HepG2 (cell line): ENCODE data around the gene THUMPD2. TPM values are rescaled to one million over a fixed set of nuclear protein-coding genes. Genes with fewer than 3 reads are reported as not detected.
A peak's percentile ranks its signal among the peaks of the same experiment; 100 is the strongest.

ENCODE experiments used
- GFI1 ChIP-seq: sonication (generic); formaldehyde crosslinking; IDR thresholded peaks from 2 replicates; pipeline ENCODE4 v1.5.0; 2020; ENCODE audit warnings: missing genetic modification reagents, mild to moderate bottlenecking, borderline replicate concordance
- GTF3A ChIP-seq: sonication (generic); formaldehyde crosslinking; conservative IDR thresholded peaks from 2 replicates; pipeline ENCODE4 v1.4.0; 2020; ENCODE audit warnings: mild to moderate bottlenecking, missing genetic modification reagents
- HNRNPK ChIP-seq: fragments of 200-400 bp; formaldehyde crosslinking; IDR thresholded peaks from 2 replicates; pipeline ENCODE4 v1.6.1; 2018; ENCODE audit warnings: low read length, low read depth, moderate library complexity, mild to moderate bottlenecking; ENCODE audit not compliant: poor library complexity, severe bottlenecking
- MTA3 ChIP-seq: sonication (generic); formaldehyde crosslinking; IDR thresholded peaks from 2 replicates; pipeline ENCODE4 v1.4.0; 2020; ENCODE audit warnings: missing genetic modification reagents
- PCBP2 ChIP-seq: fragments of 200-400 bp; formaldehyde crosslinking; optimal IDR thresholded peaks from 2 replicates; pipeline ENCODE3; 2018; ENCODE audit warnings: low read length, low read depth; ENCODE audit not compliant: poor library complexity, severe bottlenecking
- PPARG ChIP-seq: conservative IDR thresholded peaks from 2 replicates; pipeline ENCODE4 v1.6.1; 2016; ENCODE audit warnings: missing biosample characterization, missing genetic modification reagents
- RFX3 ChIP-seq: IDR thresholded peaks from 2 replicates; pipeline ENCODE4 v1.6.1; 2016; ENCODE audit warnings: missing biosample characterization, missing genetic modification reagents
- RORA ChIP-seq: sonication (generic); formaldehyde crosslinking; IDR thresholded peaks from 2 replicates; pipeline ENCODE4 v1.5.0; 2020; ENCODE audit warnings: mild to moderate bottlenecking, missing genetic modification reagents, moderate library complexity
- THAP11 ChIP-seq: IDR thresholded peaks from 2 replicates; pipeline ENCODE4 v1.6.1; 2016; ENCODE audit warnings: missing biosample characterization, missing genetic modification reagents
- ZFY ChIP-seq: sonication (generic); formaldehyde crosslinking; IDR thresholded peaks from 2 replicates; pipeline ENCODE4 v1.4.0; 2020; ENCODE audit warnings: missing genetic modification reagents
- ZMYM3 ChIP-seq: sonication (generic); formaldehyde crosslinking; IDR thresholded peaks from 2 replicates; pipeline ENCODE4 v1.5.1; 2020; ENCODE audit warnings: mild to moderate bottlenecking, missing genetic modification reagents
- ZNF614 ChIP-seq: IDR thresholded peaks from 2 replicates; pipeline ENCODE4 v1.6.1; 2018; ENCODE audit warnings: missing biosample characterization, missing genetic modification reagents, inconsistent platforms, borderline replicate concordance
- ZNF883 ChIP-seq: sonication (generic); formaldehyde crosslinking; IDR thresholded peaks from 2 replicates; pipeline ENCODE4 v1.5.1; 2020; ENCODE audit warnings: mild to moderate bottlenecking, missing genetic modification reagents; ENCODE audit errors: not compliant biosample characterization
- polyA plus RNA-seq, 8 experiments: library from polyadenylated mRNA; depleted of rRNA in 3 of 8; stranded (reverse) in 7 of 8; unstranded in 1 of 8; fragments of >200 nt; fragmentation: Illumina TruSeq in 4 of 8; extraction: Trizol in 4 of 8; gene quantifications; 2 replicates each; pipeline versions ENCODE4 v1.2.1 to v1.2.3, GENCODE V29; 2011 to 2016; ENCODE audit warnings: low read depth in 4 of 8, missing spikeins in 1 of 8, mixed read lengths in 1 of 8; ENCODE audit not compliant: insufficient read depth in 1 of 8
- total RNA-seq, 5 experiments: library from RNA; depleted of rRNA; stranded (reverse); fragments of >200 nt; fragmentation: Illumina TruSeq; extraction: Trizol; gene quantifications; 2 replicates each; pipeline ENCODE4 v1.2.3, GENCODE V29; 2016; ENCODE audit warnings: low read depth in 1 of 5
- TF ChIP-seq, protein P1 (sequence below): IDR thresholded peaks from 2 replicates; pipeline ENCODE4 v1.6.1; 2016; ENCODE audit warnings: control low read depth
- TF ChIP-seq, protein P2 (sequence below): sonication (generic); formaldehyde crosslinking; IDR thresholded peaks from 2 replicates; pipeline ENCODE4 v1.9.0; 2022; ENCODE audit warnings: missing genetic modification reagents, mild to moderate bottlenecking, borderline replicate concordance
- TF ChIP-seq, protein P3 (sequence below): sonication (generic); formaldehyde crosslinking; IDR thresholded peaks from 2 replicates; pipeline ENCODE4 v1.4.0; 2020; ENCODE audit warnings: missing genetic modification reagents; ENCODE audit errors: not compliant biosample characterization
- TF ChIP-seq, protein P4 (sequence below): sonication (generic); formaldehyde crosslinking; IDR thresholded peaks from 2 replicates; pipeline ENCODE4 v1.8.1; 2022; ENCODE audit warnings: low read depth, mild to moderate bottlenecking, missing genetic modification reagents
- TF ChIP-seq, protein P5 (sequence below): sonication (generic); formaldehyde crosslinking; IDR thresholded peaks from 2 replicates; pipeline ENCODE4 v1.4.0; 2020; ENCODE audit warnings: mild to moderate bottlenecking, missing genetic modification reagents
- TF ChIP-seq, protein P6 (sequence below): sonication (generic); formaldehyde crosslinking; IDR thresholded peaks from 2 replicates; pipeline ENCODE4 v1.4.0; 2020; ENCODE audit warnings: missing genetic modification reagents
- TF ChIP-seq, protein P7 (sequence below): sonication (generic); formaldehyde crosslinking; IDR thresholded peaks from 2 replicates; pipeline ENCODE4 v1.5.0; 2020; ENCODE audit warnings: mild to moderate bottlenecking, missing genetic modification reagents

The THUMPD2 gene
- total and polyA plus RNA-seq, 2 of the 13 experiments (the other 11 are each of a cell fraction or from before 2014, with no cell fraction given) = 11.8 to 15.6 TPM

DNA sequence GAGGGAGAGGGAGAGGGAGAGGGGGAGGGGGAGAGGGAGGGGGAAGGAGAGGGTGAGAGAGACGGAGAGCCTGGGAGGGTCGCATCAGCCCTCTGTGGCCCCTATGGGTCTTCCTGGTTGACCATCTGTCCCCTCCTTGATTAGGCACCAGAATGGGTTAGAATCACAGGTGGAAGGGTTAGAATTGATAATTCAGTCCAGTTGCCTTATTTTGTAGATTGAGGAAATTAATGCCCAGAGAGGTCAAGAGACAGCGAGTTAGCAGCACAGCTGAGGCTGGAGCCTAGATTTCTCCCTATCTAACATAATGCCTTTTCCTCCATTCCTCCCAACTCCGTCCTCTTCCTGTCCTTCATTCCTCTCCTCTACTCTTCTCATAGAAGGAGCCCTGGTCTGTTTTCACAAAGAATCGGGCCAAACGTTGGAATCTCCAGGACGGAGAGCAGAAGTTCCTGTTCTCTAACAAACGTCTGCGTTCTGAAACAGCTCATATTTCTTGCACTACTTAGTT lies 338 bp upstream of the THUMPD2 start (continued):
- TF ChIP-seq, protein P1, sequence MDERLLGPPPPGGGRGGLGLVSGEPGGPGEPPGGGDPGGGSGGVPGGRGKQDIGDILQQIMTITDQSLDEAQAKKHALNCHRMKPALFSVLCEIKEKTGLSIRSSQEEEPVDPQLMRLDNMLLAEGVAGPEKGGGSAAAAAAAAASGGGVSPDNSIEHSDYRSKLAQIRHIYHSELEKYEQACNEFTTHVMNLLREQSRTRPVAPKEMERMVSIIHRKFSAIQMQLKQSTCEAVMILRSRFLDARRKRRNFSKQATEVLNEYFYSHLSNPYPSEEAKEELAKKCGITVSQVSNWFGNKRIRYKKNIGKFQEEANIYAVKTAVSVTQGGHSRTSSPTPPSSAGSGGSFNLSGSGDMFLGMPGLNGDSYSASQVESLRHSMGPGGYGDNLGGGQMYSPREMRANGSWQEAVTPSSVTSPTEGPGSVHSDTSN = no peak
- TF ChIP-seq GTF3A (CRISPR knock-in tag) (no peak), PCBP2 (peak; percentile 98), ZNF883 (CRISPR knock-in tag) (no peak), THAP11 (CRISPR knock-in tag) (no peak), GFI1 (CRISPR knock-in tag) (no peak), ZMYM3 (CRISPR knock-in tag) (peak; percentile 98), MTA3 (CRISPR knock-in tag) (no peak), PPARG (CRISPR knock-in tag) (no peak), HNRNPK (peak; percentile 100), RORA (CRISPR knock-in tag) (no peak), ZNF614 (CRISPR knock-in tag) (no peak), RFX3 (CRISPR knock-in tag) (no peak), ZFY (CRISPR knock-in tag) (no peak)
- TF ChIP-seq, protein P2, sequence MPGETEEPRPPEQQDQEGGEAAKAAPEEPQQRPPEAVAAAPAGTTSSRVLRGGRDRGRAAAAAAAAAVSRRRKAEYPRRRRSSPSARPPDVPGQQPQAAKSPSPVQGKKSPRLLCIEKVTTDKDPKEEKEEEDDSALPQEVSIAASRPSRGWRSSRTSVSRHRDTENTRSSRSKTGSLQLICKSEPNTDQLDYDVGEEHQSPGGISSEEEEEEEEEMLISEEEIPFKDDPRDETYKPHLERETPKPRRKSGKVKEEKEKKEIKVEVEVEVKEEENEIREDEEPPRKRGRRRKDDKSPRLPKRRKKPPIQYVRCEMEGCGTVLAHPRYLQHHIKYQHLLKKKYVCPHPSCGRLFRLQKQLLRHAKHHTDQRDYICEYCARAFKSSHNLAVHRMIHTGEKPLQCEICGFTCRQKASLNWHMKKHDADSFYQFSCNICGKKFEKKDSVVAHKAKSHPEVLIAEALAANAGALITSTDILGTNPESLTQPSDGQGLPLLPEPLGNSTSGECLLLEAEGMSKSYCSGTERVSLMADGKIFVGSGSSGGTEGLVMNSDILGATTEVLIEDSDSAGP = no peak
- TF ChIP-seq, protein P3, sequence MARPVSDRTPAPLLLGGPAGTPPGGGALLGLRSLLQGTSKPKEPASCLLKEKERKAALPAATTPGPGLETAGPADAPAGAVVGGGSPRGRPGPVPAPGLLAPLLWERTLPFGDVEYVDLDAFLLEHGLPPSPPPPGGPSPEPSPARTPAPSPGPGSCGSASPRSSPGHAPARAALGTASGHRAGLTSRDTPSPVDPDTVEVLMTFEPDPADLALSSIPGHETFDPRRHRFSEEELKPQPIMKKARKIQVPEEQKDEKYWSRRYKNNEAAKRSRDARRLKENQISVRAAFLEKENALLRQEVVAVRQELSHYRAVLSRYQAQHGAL = no peak
- TF ChIP-seq, protein P4, sequence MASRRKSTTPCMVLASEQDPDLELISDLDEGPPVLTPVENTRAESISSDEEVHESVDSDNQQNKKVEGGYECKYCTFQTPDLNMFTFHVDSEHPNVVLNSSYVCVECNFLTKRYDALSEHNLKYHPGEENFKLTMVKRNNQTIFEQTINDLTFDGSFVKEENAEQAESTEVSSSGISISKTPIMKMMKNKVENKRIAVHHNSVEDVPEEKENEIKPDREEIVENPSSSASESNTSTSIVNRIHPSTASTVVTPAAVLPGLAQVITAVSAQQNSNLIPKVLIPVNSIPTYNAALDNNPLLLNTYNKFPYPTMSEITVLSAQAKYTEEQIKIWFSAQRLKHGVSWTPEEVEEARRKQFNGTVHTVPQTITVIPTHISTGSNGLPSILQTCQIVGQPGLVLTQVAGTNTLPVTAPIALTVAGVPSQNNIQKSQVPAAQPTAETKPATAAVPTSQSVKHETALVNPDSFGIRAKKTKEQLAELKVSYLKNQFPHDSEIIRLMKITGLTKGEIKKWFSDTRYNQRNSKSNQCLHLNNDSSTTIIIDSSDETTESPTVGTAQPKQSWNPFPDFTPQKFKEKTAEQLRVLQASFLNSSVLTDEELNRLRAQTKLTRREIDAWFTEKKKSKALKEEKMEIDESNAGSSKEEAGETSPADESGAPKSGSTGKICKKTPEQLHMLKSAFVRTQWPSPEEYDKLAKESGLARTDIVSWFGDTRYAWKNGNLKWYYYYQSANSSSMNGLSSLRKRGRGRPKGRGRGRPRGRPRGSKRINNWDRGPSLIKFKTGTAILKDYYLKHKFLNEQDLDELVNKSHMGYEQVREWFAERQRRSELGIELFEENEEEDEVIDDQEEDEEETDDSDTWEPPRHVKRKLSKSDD (CRISPR knock-in tag) = peak; percentile 6; the same call in 1 of the 2 replicates
- TF ChIP-seq, protein P5, sequence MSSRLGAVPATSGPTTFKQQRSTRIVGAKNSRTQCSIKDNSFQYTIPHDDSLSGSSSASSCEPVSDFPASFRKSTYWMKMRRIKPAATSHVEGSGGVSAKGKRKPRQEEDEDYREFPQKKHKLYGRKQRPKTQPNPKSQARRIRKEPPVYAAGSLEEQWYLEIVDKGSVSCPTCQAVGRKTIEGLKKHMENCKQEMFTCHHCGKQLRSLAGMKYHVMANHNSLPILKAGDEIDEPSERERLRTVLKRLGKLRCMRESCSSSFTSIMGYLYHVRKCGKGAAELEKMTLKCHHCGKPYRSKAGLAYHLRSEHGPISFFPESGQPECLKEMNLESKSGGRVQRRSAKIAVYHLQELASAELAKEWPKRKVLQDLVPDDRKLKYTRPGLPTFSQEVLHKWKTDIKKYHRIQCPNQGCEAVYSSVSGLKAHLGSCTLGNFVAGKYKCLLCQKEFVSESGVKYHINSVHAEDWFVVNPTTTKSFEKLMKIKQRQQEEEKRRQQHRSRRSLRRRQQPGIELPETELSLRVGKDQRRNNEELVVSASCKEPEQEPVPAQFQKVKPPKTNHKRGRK (CRISPR knock-in tag) = no peak; the same call in 1 of the 2 replicates
- TF ChIP-seq, protein P6, sequence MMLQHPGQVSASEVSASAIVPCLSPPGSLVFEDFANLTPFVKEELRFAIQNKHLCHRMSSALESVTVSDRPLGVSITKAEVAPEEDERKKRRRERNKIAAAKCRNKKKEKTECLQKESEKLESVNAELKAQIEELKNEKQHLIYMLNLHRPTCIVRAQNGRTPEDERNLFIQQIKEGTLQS (CRISPR knock-in tag) = no peak
- TF ChIP-seq, protein P7, sequence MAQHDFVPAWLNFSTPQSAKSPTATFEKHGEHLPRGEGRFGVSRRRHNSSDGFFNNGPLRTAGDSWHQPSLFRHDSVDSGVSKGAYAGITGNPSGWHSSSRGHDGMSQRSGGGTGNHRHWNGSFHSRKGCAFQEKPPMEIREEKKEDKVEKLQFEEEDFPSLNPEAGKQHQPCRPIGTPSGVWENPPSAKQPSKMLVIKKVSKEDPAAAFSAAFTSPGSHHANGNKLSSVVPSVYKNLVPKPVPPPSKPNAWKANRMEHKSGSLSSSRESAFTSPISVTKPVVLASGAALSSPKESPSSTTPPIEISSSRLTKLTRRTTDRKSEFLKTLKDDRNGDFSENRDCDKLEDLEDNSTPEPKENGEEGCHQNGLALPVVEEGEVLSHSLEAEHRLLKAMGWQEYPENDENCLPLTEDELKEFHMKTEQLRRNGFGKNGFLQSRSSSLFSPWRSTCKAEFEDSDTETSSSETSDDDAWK (CRISPR knock-in tag) = no peak
